Small intestine (tissue), 7 donors: ENCODE measurements around the gene SDHA. TPM values are rescaled to one million over a fixed set of nuclear protein-coding genes. Genes with fewer than 3 reads are reported as not detected.
"Not testable (repeated sequence)": the region's sequence is repeated elsewhere in the genome, so short reads cannot be mapped to it uniquely, and the experiment has no call there.

Source experiments
- DNase-seq, 2 donors: peaks; one replicate each; pipeline versions ENCODE4 v3.0.0 to v3.0.0-alpha.2; 2013
- FAIRE-seq: peaks from 2 replicates; lab custom pipeline; 2012; peaks lifted over from hg19 to GRCh38; lab: Jason Lieb, UNC
- H3K27ac ChIP-seq, 3 donors: one replicate each; pipeline ENCODE4 v1.5.1; 2013; ENCODE audit warnings: low read length in 2 of 3, mild to moderate bottlenecking in 2 of 3, control low read depth in 1 of 3, inconsistent platforms in 1 of 3, low read depth in 1 of 3, moderate library complexity in 1 of 3
- H3K27me3 ChIP-seq, 3 donors: one replicate each; pipeline ENCODE4 v1.6.1; 2013; ENCODE audit warnings: low read length in 3 of 3, inconsistent platforms in 1 of 3; ENCODE audit not compliant: control insufficient read depth in 3 of 3, insufficient read depth in 3 of 3
- H3K36me3 ChIP-seq, 3 donors: one replicate each; pipeline ENCODE4 v1.6.1; 2013; ENCODE audit warnings: low read length in 3 of 3, inconsistent platforms in 1 of 3, low read depth in 1 of 3, mild to moderate bottlenecking in 1 of 3, moderate library complexity in 1 of 3; ENCODE audit not compliant: control insufficient read depth in 3 of 3, insufficient read depth in 2 of 3
- H3K4me1 ChIP-seq, 3 donors: one replicate each; pipeline ENCODE4 v1.6.1; 2013; ENCODE audit warnings: low read length in 2 of 3, inconsistent platforms in 1 of 3, low read depth in 1 of 3, mild to moderate bottlenecking in 1 of 3, moderate library complexity in 1 of 3; ENCODE audit not compliant: control insufficient read depth in 3 of 3, insufficient read depth in 2 of 3
- H3K4me3 ChIP-seq, 3 donors: one replicate each; pipeline ENCODE4 v1.5.1; 2013; ENCODE audit warnings: low read length in 3 of 3, control low read depth in 1 of 3, inconsistent platforms in 1 of 3, low read depth in 1 of 3, mild to moderate bottlenecking in 1 of 3, moderate library complexity in 1 of 3
- H3K9me3 ChIP-seq, 2 donors: one replicate each; pipeline ENCODE4 v1.6.1; 2013; ENCODE audit warnings: low read depth in 1 of 2, low read length in 1 of 2; ENCODE audit not compliant: control insufficient read depth in 2 of 2, insufficient read depth in 1 of 2
- WGBS, 3 donors: extraction: QIAGEN DNeasy Blood & Tissue Kit; methylation state at CpG; one replicate each; pipeline ENCODE4 v1.1.7; 2013; 5-methylcytosine and 5-hydroxymethylcytosine counted together
- polyA plus RNA-seq, 4 donors: library from polyadenylated mRNA; stranded (reverse) in 3 of 4; unstranded in 1 of 4; fragments of 200-250 nt in 3 of 4; fragments of 120-200 nt in 1 of 4; gene quantifications; one replicate each; pipeline versions ENCODE4 v1.2.1 to v1.2.3, GENCODE V29; 2013
- donor health status: healthy with polysubstance abuse.
- donor health status: control.
- donor health status: control.
- donor health status: Bipolar disorder and iron deficiency.
- donor health status: healthy.

The SDHA gene
- polyA plus RNA-seq, 4 donors: 115 to 377 (median 268) TPM

GRCh38 chr5:291345-291744 is 73.2 kb downstream of the SDHA start:
- whole genome bisulfite sequencing, 3 donors: 96 to 97% (median 97%) methylated on average over 10 of the region's 10 CpGs
- DNase-seq, FAIRE-seq: not testable (repeated sequence)

GRCh38 chr5:294788-295187 is 76.7 kb downstream of the SDHA start:
- H3K4me1 ChIP-seq, H3K27me3 ChIP-seq, H3K9me3 ChIP-seq, DNase-seq, FAIRE-seq, H3K27ac ChIP-seq, H3K4me3 ChIP-seq: not testable (repeated sequence)
- 95 to 97% (median 97%) methylated on average over 13 to 15 of the region's 17 CpGs for WGBS, 3 donors
- peaks cover 0 to 12% (median 2%) of the 10 kb centered on the region in 3 donors for H3K36me3 ChIP-seq

More at GRCh38 chr5:291345-291744, 73.2 kb downstream of the SDHA start:
- H3K4me1 ChIP-seq, H3K4me3 ChIP-seq, H3K27me3 ChIP-seq, H3K27ac ChIP-seq, H3K9me3 ChIP-seq: not testable (repeated sequence)
- H3K36me3 ChIP-seq: peaks cover 0 to 17% (median 4%) of the 10 kb centered on the region in 3 donors

DNA sequence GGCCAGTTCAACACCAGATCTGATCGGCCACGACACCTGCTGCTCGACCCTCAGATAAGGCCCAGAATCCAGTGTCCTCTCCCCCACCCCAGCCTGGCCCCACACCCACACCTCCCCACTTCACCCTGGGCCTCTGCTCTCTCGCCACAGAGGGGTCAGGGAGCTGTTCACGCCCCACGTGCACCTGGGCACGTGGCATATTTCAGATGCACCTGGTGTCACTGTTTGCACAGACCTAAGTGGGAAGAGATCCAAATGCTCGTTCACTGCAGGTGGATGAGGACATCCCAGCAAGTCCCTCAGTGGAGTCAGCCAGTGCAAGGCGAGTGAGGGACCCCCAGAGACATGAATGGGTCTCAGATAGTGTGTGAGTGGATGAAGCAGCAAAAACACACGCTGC is 78.1 kb downstream of the SDHA start:
- WGBS, 3 donors: 31 to 71% (median 33%) methylated on average over 10 of the region's 10 CpGs
- H3K4me1 ChIP-seq, H3K4me3 ChIP-seq, FAIRE-seq, H3K27me3 ChIP-seq, H3K9me3 ChIP-seq, H3K36me3 ChIP-seq, H3K27ac ChIP-seq: not testable (repeated sequence)
- peak in 1 of 2 donors; percentile 14 for DNase-seq

DNA sequence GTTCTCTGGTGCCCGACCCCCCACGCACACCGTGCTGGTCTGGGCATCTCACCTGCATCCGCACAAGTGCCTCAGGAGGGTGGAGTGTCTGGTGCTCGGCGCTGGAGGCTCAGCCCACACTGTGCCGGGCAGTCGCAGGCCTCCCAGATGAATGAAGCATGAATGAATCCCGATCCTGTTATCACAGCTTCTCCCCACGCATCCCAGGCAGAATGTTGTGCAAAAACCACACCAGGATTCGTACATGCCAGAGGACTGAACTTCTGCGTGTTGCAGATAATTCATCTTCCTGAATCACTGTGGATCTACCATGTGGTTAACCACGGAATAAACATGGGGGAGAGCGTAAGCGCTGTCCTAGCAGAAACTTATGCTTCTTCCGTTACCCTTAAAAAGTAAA is 78.8 kb downstream of the SDHA start:
- H3K4me3 ChIP-seq, H3K27ac ChIP-seq, H3K4me1 ChIP-seq, H3K27me3 ChIP-seq, H3K36me3 ChIP-seq, H3K9me3 ChIP-seq, DNase-seq, FAIRE-seq: not testable (repeated sequence)
- WGBS, 3 donors: 74 to 89% (median 81%) methylated on average over 13 to 16 of the region's 16 CpGs

- H3K27ac ChIP-seq, FAIRE-seq, H3K4me3 ChIP-seq, H3K9me3 ChIP-seq, DNase-seq, H3K36me3 ChIP-seq, H3K4me1 ChIP-seq, H3K27me3 ChIP-seq: not testable (repeated sequence)
- 67 to 72% (median 69%) methylated on average over 6 of the region's 6 CpGs for WGBS, 3 donors
Measured at GRCh38 chr5:297448-297847, 79.3 kb downstream of the SDHA start.

- H3K4me1 ChIP-seq, H3K27me3 ChIP-seq, H3K4me3 ChIP-seq, FAIRE-seq, DNase-seq, H3K9me3 ChIP-seq, H3K27ac ChIP-seq, H3K36me3 ChIP-seq: not testable (repeated sequence)
- 77 to 92% (median 90%) methylated on average over 11 to 14 of the region's 14 CpGs for WGBS, 3 donors
Measured at GRCh38 chr5:297991-298736, 80.0 kb downstream of the SDHA start.

DNA sequence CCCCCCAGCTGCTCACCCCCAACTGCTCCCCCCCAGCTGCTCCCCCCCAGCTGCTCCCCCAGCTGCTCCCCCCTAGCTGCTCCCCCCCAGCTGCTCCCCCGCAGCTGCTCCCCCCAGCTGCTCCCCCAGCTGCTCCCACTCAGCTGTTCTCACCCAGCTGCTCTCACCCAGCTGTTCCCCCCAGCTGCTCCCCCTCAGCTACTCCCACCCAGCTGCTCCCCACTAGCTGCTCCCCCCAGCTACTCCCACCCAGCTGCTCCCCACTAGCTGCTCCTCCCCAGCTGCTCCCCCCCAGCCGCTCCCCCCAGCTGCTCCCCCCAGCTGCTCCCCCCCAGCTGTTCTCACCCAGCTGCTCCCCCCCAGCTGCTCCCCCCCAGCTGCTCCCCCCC is 80.6 kb downstream of the SDHA start:
- no peak for DNase-seq
- Histone ChIP-seq H3K4me1 (peaks cover 0 to 5% (median 0%) of the 10 kb centered on the region in 3 donors), H3K36me3 (peaks cover 0 to 4% (median 0%) of the 10 kb centered on the region in 3 donors), H3K27me3 (no peaks in the 10 kb centered on the region), H3K9me3 (no peaks in the 10 kb centered on the region), H3K4me3 (no peak overlapping the region), H3K27ac (no peak overlapping the region)
- no peak for FAIRE-seq
- WGBS, 3 donors: 17 to 35% methylated on average over 1 to 2 of the region's 2 CpGs; no CpG with 5 or more reads in 1 of the 3 donors

DNA sequence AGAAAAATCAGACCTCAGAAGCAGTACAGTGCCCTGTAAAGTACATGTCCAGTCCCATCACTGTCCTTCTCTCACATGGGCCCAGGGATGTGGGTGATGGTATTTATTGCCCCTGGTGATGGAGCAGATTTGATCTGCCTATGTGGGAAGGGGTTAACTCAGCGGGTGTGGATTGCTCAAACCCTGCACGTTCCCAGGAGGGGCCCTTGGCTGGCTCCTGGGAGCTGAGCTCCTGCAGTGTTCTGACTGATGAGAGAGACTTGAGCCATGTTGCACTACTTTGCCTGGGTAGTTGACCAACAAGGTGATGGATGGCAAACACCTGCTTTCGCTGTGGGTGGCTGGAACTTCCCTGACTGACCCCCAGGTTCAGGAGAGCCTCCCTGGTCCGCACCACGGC is 81.8 kb downstream of the SDHA start:
- DNase-seq, H3K9me3 ChIP-seq, FAIRE-seq, H3K27me3 ChIP-seq, H3K27ac ChIP-seq, H3K4me1 ChIP-seq, H3K4me3 ChIP-seq, H3K36me3 ChIP-seq: not testable (repeated sequence)
- 65 to 82% (median 68%) methylated on average over 2 to 5 of the region's 5 CpGs for WGBS, 3 donors
